ENCODE results near the gene SLC6A13. TPM values are rescaled to one million over a fixed set of nuclear protein-coding genes. Genes with fewer than 3 reads are reported as not detected.

The SLC6A13 gene
- total RNA-seq, 1 donor from 2014 or later: not detected

- Histone ChIP-seq H3K27me3 (no peaks in the 10 kb centered on the region), H3K4me3 (no peak overlapping the region), H3K9me3 (peaks cover 0 to 7% of the 10 kb centered on the region in 2 donors), H3K4me1 (no peaks in the 10 kb centered on the region), H3K36me3 (no peaks in the 10 kb centered on the region), H3K27ac (no peak overlapping the region)
- no peak for TF ChIP-seq CTCF (IDR thresholded peaks at IDR 0.05)
- intact Hi-C loops (cut with DNase I): no loop called here
- no peak for DNase-seq (ENCODE audit: low spot score in 2 of 2)
Observed at GRCh38 chr12:243381-243780, 19.3 kb downstream of the SLC6A13 start.

- intact Hi-C loops (cut with DNase I): no loop called here
Observed at GRCh38 chr12:242496-242895, 20.1 kb downstream of the SLC6A13 start.

GRCh38 chr12:241266-241665, 21.4 kb downstream of the SLC6A13 start:
- H3K36me3 ChIP-seq: no peaks in the 10 kb centered on the region
- H3K27me3 ChIP-seq: no peaks in the 10 kb centered on the region
- no peak for DNase-seq (ENCODE audit: low spot score in 2 of 2)
- H3K27ac ChIP-seq: no peak overlapping the region
- no peak for TF ChIP-seq CTCF (IDR thresholded peaks at IDR 0.05)
- no peak overlapping the region for H3K4me3 ChIP-seq
- H3K9me3 ChIP-seq: peaks cover 0 to 4% of the 10 kb centered on the region in 2 donors
- H3K4me1 ChIP-seq: no peaks in the 10 kb centered on the region
- intact Hi-C loops (cut with DNase I): no loop called here

More at GRCh38 chr12:242496-242895, 20.1 kb downstream of the SLC6A13 start:
- DNase-seq (ENCODE audit: low spot score in 2 of 2): no peak
- no peaks in the 10 kb centered on the region for H3K4me1 ChIP-seq
- peaks cover 0 to 6% of the 10 kb centered on the region in 2 donors for H3K9me3 ChIP-seq
- no peak for TF ChIP-seq CTCF (IDR thresholded peaks at IDR 0.05)
- H3K27me3 ChIP-seq: no peaks in the 10 kb centered on the region
- no peaks in the 10 kb centered on the region for H3K36me3 ChIP-seq
- H3K27ac ChIP-seq: no peak overlapping the region
- no peak overlapping the region for H3K4me3 ChIP-seq

GRCh38 chr12:240566-240965, 22.1 kb downstream of the SLC6A13 start:
- Histone ChIP-seq H3K4me3 (no peak overlapping the region), H3K27me3 (no peaks in the 10 kb centered on the region), H3K27ac (no peak overlapping the region), H3K9me3 (peaks cover 0 to 7% of the 10 kb centered on the region in 2 donors), H3K4me1 (no peaks in the 10 kb centered on the region), H3K36me3 (no peaks in the 10 kb centered on the region)
- intact Hi-C loops (cut with DNase I): no loop called here
- DNase-seq (ENCODE audit: low spot score in 2 of 2): no peak
- TF ChIP-seq CTCF (IDR thresholded peaks at IDR 0.05): no peak

- H3K36me3 ChIP-seq: no peaks in the 10 kb centered on the region
- no peak for TF ChIP-seq CTCF (IDR thresholded peaks at IDR 0.05)
- no peak for DNase-seq (ENCODE audit: low spot score in 2 of 2)
- intact Hi-C loops (cut with DNase I): no loop called here
- H3K27ac ChIP-seq: no peak overlapping the region
- H3K4me1 ChIP-seq: no peaks in the 10 kb centered on the region
- H3K4me3 ChIP-seq: no peak overlapping the region
- peaks cover 0 to 12% of the 10 kb centered on the region in 2 donors for H3K9me3 ChIP-seq
- H3K27me3 ChIP-seq: no peaks in the 10 kb centered on the region
Observed at GRCh38 chr12:238736-239398, 23.8 kb downstream of the SLC6A13 start.
